K562 (cell line): ENCODE measurements around the gene POGZ.
A peak's percentile ranks its signal among the peaks of the same experiment; 100 is the strongest.

ENCODE experiments used
- EZH2 ChIP-seq: IDR thresholded peaks from 2 replicates; pipeline ENCODE4 v1.6.1; 2012; ENCODE audit warnings: low read depth, mild to moderate bottlenecking, inconsistent platforms, low read length, borderline replicate concordance
- HSF4 ChIP-seq: fragments of 250-450 bp; sonication (Bioruptor Pico); IDR thresholded peaks from 2 replicates; pipeline ENCODE4 v2.1.2; 2022; ENCODE audit warnings: mild to moderate bottlenecking, moderate library complexity, borderline replicate concordance
- POLR2A ChIP-seq: fragments of 450-650 bp; conservative IDR thresholded peaks from 2 replicates; pipeline ENCODE4 v1.6.1; 2016
- TGIF2 ChIP-seq: sonication (generic); formaldehyde crosslinking; IDR thresholded peaks from 2 replicates; pipeline ENCODE4 v1.8.1; 2022; ENCODE audit warnings: mild to moderate bottlenecking, missing genetic modification reagents, moderate library complexity

- TF ChIP-seq POLR2A = peak; percentile 93
- no peak for TF ChIP-seq HSF4
- no peak for TF ChIP-seq EZH2
- TF ChIP-seq TGIF2 (CRISPR knock-in tag) = no peak
Measured at GRCh38 chr1:151399324-151400171, 59.7 kb downstream of the POGZ start, which contains the start of gene PSMB4.
